K562 (cell line): Measurements from ENCODE around the gene CHGA.

Experiments
- CEBPB ChIP-seq: fragments of 450-650 bp; IDR thresholded peaks from 2 replicates; pipeline ENCODE4 v1.6.1; 2016; ENCODE audit warnings: missing genetic modification characterization, missing compliant biosample characterization
- CTCF ChIP-seq, 3 experiments: IDR thresholded peaks in 2 of 3; conservative IDR thresholded peaks in 1 of 3; 2 replicates each; pipeline ENCODE4 v1.5.1; 2011 to 2012; ENCODE audit warnings: low read length in 3 of 3, mild to moderate bottlenecking in 3 of 3, control low read depth in 2 of 3, improper control_type of control experiment in 1 of 3, inconsistent platforms in 1 of 3, low read depth in 1 of 3, mixed read lengths in 1 of 3, moderate library complexity in 1 of 3; ENCODE audit not compliant: insufficient read depth in 2 of 3
- ESRRA ChIP-seq: fragments of 450-650 bp; IDR thresholded peaks from 2 replicates; pipeline ENCODE4 v1.6.1; 2014; ENCODE audit warnings: low read depth, mild to moderate bottlenecking, moderate library complexity, borderline replicate concordance
- HNRNPLL ChIP-seq: fragments of 200-400 bp; formaldehyde crosslinking; IDR thresholded peaks from 2 replicates; pipeline ENCODE4 v1.6.1; 2017; ENCODE audit warnings: low read length, low read depth, mild to moderate bottlenecking; ENCODE audit not compliant: poor library complexity, severe bottlenecking
- KDM2B ChIP-seq: fragments of 250-450 bp; sonication (Bioruptor Pico); IDR thresholded peaks from 2 replicates; pipeline ENCODE4 v1.8.0; 2021; ENCODE audit warnings: mild to moderate bottlenecking, moderate library complexity
- MAFK ChIP-seq: IDR thresholded peaks from 2 replicates; pipeline ENCODE4 v1.6.1; 2011; ENCODE audit warnings: low read length, improper control_type of control experiment
- PHF8 ChIP-seq: fragments of 200-600 bp; sonication (generic); IDR thresholded peaks from 2 replicates; pipeline ENCODE4 v1.6.1; 2012; ENCODE audit warnings: mixed run types, mild to moderate bottlenecking, inconsistent platforms, low read length, moderate library complexity, borderline replicate concordance
- POLR2A ChIP-seq: fragments of 450-650 bp; conservative IDR thresholded peaks from 2 replicates; pipeline ENCODE4 v1.6.1; 2016
- POLR2AphosphoS5 ChIP-seq: IDR thresholded peaks from 2 replicates; pipeline ENCODE4 v1.6.1; 2011; ENCODE audit warnings: mild to moderate bottlenecking, low read depth, low read length, moderate library complexity; ENCODE audit not compliant: control insufficient read depth, insufficient read depth
- RAD21 ChIP-seq, 2 experiments: fragments of 250-450 bp in 1 of 2; fragments of 450-650 bp in 1 of 2; sonication (Bioruptor Pico) in 1 of 2; formaldehyde crosslinking in 1 of 2; IDR thresholded peaks in 1 of 2; conservative IDR thresholded peaks in 1 of 2; 2 replicates each; pipeline versions ENCODE4 v1.4.0 to v1.8.0; 2020 to 2022; ENCODE audit warnings: mild to moderate bottlenecking in 2 of 2, moderate library complexity in 1 of 2
- SETDB1 ChIP-seq: IDR thresholded peaks from one replicate; pipeline ENCODE4 v1.6.1; 2012; ENCODE audit warnings: low read length, control low read depth, inconsistent platforms
- TBL1XR1 ChIP-seq, 2 experiments: IDR thresholded peaks; 2 replicates each; pipeline ENCODE4 v1.6.1; 2012; ENCODE audit warnings: improper control_type of control experiment in 2 of 2, low read length in 2 of 2, mild to moderate bottlenecking in 1 of 2
- ZKSCAN8 ChIP-seq: fragments of 200-800 bp; sonication (Bioruptor generic); IDR thresholded peaks from 2 replicates; pipeline ENCODE4 v1.6.1; 2016; ENCODE audit warnings: missing genetic modification characterization, missing compliant biosample characterization
- TF ChIP-seq, protein P1 (sequence below): sonication (generic); formaldehyde crosslinking; IDR thresholded peaks from 2 replicates; pipeline ENCODE4 v1.5.0; 2020; ENCODE audit warnings: missing genetic modification reagents

DNA sequence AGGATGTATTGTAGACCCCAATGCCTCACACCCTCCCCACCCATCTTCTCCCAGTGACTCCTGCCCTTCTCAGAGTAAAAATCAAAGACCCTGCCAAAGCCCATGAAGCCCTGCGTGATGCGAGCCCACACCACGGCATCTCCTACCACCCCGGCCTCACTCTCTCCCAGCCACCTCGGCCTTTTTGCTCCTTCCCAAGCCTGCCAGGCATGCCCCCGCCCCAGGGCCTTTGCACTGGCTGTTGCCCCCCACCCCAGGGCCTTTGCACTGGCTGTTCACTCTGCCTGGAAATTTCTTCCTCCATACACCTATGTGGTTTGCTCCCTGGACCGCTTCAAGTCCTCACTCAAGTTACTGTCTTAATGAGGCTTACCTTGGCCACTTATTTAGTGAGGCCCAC, 5.0 kb upstream of the CHGA start:
- TF ChIP-seq CTCF (IDR thresholded peaks at IDR 0.05 in 2 of 3, conservative IDR thresholded peaks at IDR 0.05 in 1 of 3; ENCODE audit: insufficient read depth in 2 of 3, low read depth in 1 of 3, low read length in 3 of 3), result no peak
- TF ChIP-seq SETDB1, result no peak
- TF ChIP-seq RAD21 (CRISPR knock-in tag; conservative IDR thresholded peaks at IDR 0.05 in 1 of 2, IDR thresholded peaks at IDR 0.05 in 1 of 2), result no peak
- no peak for TF ChIP-seq POLR2A
- TF ChIP-seq TBL1XR1 (IDR thresholded peaks at IDR 0.05; ENCODE audit: low read length in 2 of 2), result no peak
- TF ChIP-seq PHF8, result no peak
- TF ChIP-seq MAFK, result no peak
- no peak for TF ChIP-seq ESRRA
- no peak for TF ChIP-seq ZKSCAN8
- no peak for TF ChIP-seq CEBPB (tag)
- TF ChIP-seq POLR2AphosphoS5, result no peak
- no peak for TF ChIP-seq HNRNPLL
- TF ChIP-seq, protein P1, sequence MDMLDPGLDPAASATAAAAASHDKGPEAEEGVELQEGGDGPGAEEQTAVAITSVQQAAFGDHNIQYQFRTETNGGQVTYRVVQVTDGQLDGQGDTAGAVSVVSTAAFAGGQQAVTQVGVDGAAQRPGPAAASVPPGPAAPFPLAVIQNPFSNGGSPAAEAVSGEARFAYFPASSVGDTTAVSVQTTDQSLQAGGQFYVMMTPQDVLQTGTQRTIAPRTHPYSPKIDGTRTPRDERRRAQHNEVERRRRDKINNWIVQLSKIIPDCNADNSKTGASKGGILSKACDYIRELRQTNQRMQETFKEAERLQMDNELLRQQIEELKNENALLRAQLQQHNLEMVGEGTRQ (CRISPR knock-in tag), result no peak
- TF ChIP-seq KDM2B (CRISPR knock-in tag), result no peak
